Central memory CD8-positive, alpha-beta T cell (primary cell): ENCODE data around the gene SFTPD.

Source experiments
- ATAC-seq: fragments of 150-1000 bp; cut with Tn5 transposase; replicated peaks from 2 replicates; pipeline ENCODE4 v1.10.0; 2022; ENCODE audit warnings: mild to moderate bottlenecking, moderate FRiP score, moderate number of reproducible peaks; ENCODE audit not compliant: poor library complexity, severe bottlenecking; ENCODE audit errors: extremely low read depth
- DNase-seq, 2 donors: peaks; one replicate each; pipeline ENCODE4 v3.0.0; 2021; ENCODE audit warnings: low spot score in 2 of 2
- H3K27ac Mint-ChIP-seq: one replicate; pipeline ENCODE4 v1.8.0; 2022; ENCODE audit warnings: low read depth, mild to moderate bottlenecking, moderate library complexity, mixed read lengths
- H3K27me3 Mint-ChIP-seq: one replicate; pipeline ENCODE4 v1.8.0; 2022; ENCODE audit warnings: mixed read lengths
- H3K36me3 Mint-ChIP-seq: one replicate; pipeline ENCODE4 v1.8.0; 2022; ENCODE audit warnings: mild to moderate bottlenecking, moderate library complexity, mixed read lengths; ENCODE audit not compliant: insufficient read depth
- H3K4me1 Mint-ChIP-seq: one replicate; pipeline ENCODE4 v1.8.0; 2022; ENCODE audit warnings: mixed read lengths
- H3K4me3 Mint-ChIP-seq: one replicate; pipeline ENCODE4 v1.8.0; 2022; ENCODE audit warnings: mild to moderate bottlenecking, moderate library complexity, mixed read lengths
- H3K9me3 Mint-ChIP-seq: one replicate; pipeline ENCODE4 v1.8.0; 2022; ENCODE audit warnings: mixed read lengths

Gene SFTPD

DNA sequence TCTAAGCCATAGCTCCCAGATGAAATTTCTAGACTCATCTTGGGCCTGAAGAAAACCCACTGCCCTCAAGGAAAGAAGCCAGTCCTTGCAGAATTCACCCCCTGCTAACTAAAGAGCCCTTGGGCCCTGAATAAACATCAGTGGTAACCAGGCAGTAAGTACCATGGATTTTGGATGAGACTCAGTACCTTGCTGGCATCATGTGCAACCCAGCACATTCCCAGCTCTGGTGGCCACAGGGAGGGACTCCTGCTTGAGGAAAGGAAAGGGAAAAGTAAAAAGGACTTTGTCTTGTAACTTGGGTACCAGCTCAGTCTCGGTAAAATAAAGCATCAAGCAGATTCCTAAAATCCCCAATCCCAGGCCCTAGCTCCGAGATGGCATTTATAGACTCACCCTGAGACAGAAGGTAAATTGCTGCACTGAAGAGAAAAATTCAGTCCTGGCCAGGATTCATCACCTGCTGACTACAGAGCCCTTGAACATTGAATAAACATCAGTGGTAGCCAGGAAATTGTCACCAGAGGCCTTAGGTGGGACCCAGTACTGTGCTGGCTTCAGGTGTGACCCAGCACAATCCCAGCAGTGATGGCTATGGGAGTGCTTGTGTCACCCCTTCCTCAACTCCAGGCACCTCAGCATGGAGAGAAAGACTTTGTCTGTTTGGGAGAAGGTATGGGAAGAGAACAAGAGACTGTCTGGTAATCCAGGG lies 31.2 kb upstream of the SFTPD start:
- Mint-ChIP-seq H3K27ac (no peak overlapping the region), H3K4me1 (peaks cover 4% of the 10 kb centered on the region), H3K36me3 (no peaks in the 10 kb centered on the region), H3K9me3 (no peaks in the 10 kb centered on the region), H3K27me3 (peaks cover 90% of the 10 kb centered on the region), H3K4me3 (no peak overlapping the region)
- no peak for DNase-seq
- ATAC-seq: no peak

DNA sequence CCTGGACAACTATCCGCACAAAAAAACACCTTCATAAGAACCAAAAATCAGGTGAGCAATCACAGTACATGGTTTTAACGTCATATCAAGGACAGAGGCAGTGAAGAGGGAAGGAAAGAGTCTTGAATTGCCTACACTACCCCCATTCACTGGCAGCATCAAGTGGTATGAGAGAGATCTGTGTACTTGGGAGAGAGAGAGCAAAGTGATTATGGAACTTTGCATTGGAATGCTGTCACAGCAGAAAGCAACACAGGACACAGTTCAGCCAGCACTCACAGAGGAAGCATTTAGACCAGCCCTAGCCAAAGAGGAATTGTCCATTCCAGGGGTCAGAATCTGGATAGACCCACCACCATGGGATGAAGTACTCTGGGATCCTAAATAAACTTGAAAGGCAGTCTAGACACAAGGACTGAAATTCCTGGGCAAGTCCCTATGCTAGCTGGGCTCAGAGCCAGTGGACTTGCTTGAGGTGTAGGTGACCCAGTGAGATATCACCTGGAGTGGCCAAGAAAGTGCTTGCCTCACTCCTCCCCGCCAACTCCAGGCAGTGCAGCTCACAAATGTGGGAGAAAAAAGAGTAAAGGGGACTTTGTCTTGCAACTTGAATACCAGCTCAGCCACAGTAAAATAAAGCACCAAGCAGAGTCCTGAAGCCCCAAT lies 30.5 kb upstream of the SFTPD start:
- H3K4me3 Mint-ChIP-seq: no peak overlapping the region

DNA sequence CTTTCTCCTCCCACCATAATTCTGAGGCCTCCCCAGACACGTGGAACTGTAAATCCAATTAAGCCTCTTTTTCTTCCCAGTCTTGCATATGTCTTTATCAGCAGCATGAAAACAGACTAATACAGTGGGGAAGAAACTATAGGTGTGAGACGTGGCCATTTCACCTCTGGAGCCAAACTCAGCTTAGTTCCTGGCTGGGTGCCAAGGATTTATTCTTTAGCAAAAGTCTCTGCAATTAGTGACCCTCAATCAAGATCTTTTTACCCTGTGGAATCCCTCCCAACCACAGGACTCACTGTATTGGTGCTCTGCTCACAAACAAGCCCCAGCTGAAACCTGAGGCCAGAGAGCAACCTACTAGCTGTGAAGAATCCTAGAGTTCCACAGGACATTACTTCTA lies 28.1 kb upstream of the SFTPD start:
- no peak overlapping the region for H3K27ac Mint-ChIP-seq
- no peaks in the 10 kb centered on the region for H3K9me3 Mint-ChIP-seq
- ATAC-seq (no peak), DNase-seq (no peak)
- no peaks in the 10 kb centered on the region for H3K4me1 Mint-ChIP-seq
- H3K27me3 Mint-ChIP-seq: peaks cover 83% of the 10 kb centered on the region
- no peaks in the 10 kb centered on the region for H3K36me3 Mint-ChIP-seq
- H3K4me3 Mint-ChIP-seq: no peak overlapping the region

More for the DNA sequence above, 30.5 kb upstream of the SFTPD start:
- no peak for ATAC-seq
- Mint-ChIP-seq H3K27me3 (peaks cover 90% of the 10 kb centered on the region), H3K36me3 (no peaks in the 10 kb centered on the region), H3K27ac (no peak overlapping the region), H3K4me1 (peaks cover 4% of the 10 kb centered on the region), H3K9me3 (no peaks in the 10 kb centered on the region)
- no peak for DNase-seq

DNA sequence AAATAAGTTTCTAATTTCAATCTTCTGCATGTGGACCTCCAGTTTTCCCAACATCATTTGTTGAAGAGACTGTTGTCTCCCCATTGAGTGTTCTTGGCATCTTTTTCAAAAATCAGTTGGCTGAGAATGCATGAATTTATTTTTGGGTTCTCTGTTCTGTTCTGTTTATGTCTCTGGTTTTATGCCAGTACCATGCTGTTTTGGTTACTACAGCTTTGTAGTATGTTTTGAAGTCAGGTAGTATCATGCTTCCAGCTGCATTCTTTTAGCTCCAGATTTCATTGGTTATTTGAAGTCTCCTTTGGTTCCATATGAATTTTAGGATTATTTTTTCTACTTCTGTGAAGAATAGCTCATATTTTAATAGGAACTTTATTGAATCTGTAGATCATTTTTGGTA lies 21.2 kb upstream of the SFTPD start:
- ATAC-seq: no peak
- Mint-ChIP-seq H3K9me3 (peaks cover 5% of the 10 kb centered on the region), H3K27ac (no peak overlapping the region), H3K36me3 (peaks cover 2% of the 10 kb centered on the region), H3K4me1 (no peaks in the 10 kb centered on the region), H3K4me3 (no peak overlapping the region), H3K27me3 (peaks cover 39% of the 10 kb centered on the region)
- no peak for DNase-seq

DNA sequence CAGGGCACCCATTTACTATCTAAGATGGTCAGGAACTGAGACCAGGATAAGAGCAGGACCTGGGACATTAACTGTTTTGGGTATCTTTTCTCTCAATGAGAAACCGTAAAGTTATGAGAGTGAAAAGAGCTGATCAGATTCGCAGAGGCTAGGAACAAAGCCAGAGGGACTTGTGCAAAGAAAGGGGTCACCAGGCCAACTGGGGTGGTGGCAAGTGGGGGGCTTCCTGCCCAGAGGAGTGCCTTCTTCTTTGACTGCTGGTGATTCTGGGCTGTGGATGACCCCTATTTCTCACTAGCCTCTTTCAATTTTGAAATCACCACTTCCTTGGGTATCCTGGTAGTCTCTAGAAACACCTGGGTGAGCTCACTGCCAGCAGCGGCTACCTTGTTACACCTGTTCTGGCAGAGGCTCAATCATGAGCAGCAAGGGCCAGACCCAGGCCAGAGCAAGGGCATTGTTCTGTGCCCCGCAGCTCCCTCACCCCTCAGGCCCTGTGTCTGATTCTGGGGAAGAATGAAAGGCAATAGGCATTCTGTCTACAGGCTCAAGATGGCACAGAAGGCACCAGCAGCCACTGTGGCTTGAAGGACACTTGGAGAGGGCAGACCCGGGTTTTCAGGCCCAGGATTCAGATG lies 999 bp downstream of the SFTPD start:
- no peak for ATAC-seq
- Mint-ChIP-seq H3K27me3 (peaks cover 25% of the 10 kb centered on the region), H3K9me3 (peaks cover 7% of the 10 kb centered on the region), H3K4me1 (no peaks in the 10 kb centered on the region), H3K27ac (no peak overlapping the region), H3K36me3 (no peaks in the 10 kb centered on the region), H3K4me3 (no peak overlapping the region)
- no peak for DNase-seq

DNA sequence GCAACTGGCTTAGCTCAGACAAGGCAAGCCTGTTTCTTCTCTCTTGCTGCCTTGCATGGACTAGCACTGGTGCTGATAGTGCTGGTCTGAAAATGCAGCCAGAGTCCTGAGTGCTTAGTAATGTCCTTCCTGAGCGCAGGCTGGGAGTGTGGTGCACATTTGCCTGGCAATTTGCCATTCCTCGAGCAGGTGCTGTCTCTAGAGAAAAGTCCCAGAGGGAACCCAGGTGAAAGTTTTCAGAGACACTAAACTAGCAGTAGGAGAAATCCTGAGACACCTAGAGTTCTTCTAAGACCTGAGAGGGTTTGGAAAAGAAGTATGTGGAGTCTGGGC lies 1.9 kb downstream of the SFTPD start:
- ATAC-seq (no peak), DNase-seq (no peak)
- H3K4me1 Mint-ChIP-seq: no peaks in the 10 kb centered on the region
- H3K27ac Mint-ChIP-seq: no peak overlapping the region
- H3K4me3 Mint-ChIP-seq: no peak overlapping the region
- peaks cover 5% of the 10 kb centered on the region for H3K9me3 Mint-ChIP-seq
- no peaks in the 10 kb centered on the region for H3K36me3 Mint-ChIP-seq
- peaks cover 25% of the 10 kb centered on the region for H3K27me3 Mint-ChIP-seq

DNA sequence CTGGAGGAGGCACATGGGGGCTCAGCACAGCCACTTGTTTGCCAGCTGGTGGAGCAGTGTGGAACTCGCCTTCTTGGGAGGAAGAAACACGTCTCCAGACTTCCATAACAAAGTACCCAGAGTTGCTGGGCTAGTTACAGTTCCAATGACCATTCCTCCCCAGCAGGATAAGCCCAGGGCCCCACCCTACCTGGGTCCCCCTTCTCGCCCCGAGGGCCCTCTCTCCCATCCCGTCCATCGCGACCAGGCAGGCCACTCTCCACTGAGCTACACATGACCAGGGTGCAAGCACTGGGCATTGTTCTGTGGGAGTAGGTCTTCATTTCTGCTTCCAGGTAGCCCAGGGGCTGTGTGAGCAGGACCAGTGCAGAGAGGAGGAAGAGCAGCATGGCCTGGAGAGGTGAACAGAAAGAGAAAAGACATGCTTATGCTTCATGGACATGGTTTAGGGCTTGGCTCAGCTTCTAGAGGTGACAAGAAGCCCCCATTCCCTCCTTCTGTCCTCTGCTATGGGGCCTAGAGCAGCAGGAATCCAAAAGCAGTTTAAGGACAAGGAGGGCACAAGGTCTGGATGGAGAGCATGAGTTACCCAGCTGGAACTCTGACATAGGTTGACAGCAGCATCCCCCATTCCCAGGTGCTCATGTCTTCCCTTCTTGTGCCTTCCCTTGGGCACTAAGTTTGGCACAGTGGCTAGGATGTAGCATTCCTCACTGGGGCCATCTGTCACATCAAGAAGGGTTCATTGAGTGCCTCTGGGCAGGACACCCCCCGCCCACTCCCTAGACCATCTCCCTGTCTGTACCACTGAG lies 2.4 kb downstream of the SFTPD start:
- H3K9me3 Mint-ChIP-seq: peaks cover 5% of the 10 kb centered on the region
- no peaks in the 10 kb centered on the region for H3K4me1 Mint-ChIP-seq
- peaks cover 31% of the 10 kb centered on the region for H3K27me3 Mint-ChIP-seq
- no peak overlapping the region for H3K27ac Mint-ChIP-seq
- ATAC-seq: no peak
- no peak for DNase-seq
- no peak overlapping the region for H3K4me3 Mint-ChIP-seq
- H3K36me3 Mint-ChIP-seq: no peaks in the 10 kb centered on the region

DNA sequence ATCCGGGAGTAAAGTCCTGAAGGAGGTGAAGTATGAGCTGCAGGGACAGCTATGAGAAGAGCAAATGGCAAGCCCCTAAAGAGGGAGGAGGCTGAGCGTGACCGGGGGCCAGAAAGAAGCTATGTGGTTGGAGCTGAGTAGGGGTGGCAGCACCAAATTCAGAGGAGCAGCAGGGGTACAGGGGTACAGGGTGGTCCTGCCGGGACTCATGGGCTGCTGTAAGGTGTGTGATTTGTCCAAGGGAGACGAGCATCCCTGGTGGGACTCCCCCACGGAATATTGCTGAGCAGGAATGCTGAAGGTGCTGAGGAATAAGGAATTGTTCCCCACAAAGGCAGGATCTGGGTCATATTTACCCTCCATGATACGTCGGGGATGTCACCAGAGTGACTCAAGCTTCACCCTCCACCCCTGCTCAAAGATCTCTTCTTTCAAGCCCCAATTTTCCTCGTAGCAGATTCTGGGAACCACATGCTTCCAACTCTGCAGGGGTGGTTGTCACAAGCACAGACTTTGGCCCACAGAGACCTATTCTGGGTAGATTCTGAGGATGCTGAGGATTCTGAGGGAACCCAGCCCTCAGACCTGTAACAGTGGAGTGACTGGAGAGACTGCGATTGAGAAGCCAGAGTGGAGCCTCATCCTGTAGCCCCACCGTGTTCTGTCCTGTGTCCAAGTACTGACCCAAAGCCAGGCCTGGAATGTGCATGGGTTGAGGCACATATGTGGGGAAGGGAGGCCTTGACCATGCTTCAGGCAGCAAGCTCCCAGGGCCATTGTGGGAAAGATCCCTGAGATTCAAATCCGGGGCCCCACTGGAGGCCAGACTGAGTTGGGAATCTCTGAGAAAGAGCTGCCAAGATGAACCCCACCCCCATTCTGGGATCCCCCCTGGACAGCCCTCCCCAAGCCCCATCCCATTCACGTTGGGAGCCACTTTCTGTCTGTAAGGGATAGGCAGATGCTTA lies 4.2 kb downstream of the SFTPD start:
- no peaks in the 10 kb centered on the region for H3K4me1 Mint-ChIP-seq
- ATAC-seq: no peak
- H3K9me3 Mint-ChIP-seq: no peaks in the 10 kb centered on the region
- H3K36me3 Mint-ChIP-seq: no peaks in the 10 kb centered on the region
- no peak overlapping the region for H3K4me3 Mint-ChIP-seq
- peaks cover 36% of the 10 kb centered on the region for H3K27me3 Mint-ChIP-seq
- no peak overlapping the region for H3K27ac Mint-ChIP-seq
- no peak for DNase-seq

DNA sequence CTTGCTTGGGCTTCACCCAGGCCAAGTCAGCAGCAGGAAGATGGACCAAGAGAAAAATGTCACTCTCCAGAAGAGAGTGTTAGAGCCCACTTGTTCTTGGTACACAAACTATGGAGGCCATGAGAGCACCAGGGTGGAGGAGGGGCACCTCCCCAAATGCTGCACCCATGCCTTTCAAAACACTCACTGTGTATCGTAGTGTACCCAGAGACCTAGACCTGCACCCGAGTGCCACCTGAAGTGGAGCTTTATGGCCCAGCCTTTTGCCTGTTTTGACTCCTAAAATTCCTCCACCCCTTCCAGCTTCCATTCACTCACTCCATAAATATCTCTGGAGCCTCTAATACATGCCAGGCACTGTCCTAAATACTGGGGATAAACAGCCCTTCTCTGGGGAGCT lies 5.0 kb downstream of the SFTPD start:
- Mint-ChIP-seq H3K9me3 (no peaks in the 10 kb centered on the region), H3K4me3 (no peak overlapping the region)

DNA sequence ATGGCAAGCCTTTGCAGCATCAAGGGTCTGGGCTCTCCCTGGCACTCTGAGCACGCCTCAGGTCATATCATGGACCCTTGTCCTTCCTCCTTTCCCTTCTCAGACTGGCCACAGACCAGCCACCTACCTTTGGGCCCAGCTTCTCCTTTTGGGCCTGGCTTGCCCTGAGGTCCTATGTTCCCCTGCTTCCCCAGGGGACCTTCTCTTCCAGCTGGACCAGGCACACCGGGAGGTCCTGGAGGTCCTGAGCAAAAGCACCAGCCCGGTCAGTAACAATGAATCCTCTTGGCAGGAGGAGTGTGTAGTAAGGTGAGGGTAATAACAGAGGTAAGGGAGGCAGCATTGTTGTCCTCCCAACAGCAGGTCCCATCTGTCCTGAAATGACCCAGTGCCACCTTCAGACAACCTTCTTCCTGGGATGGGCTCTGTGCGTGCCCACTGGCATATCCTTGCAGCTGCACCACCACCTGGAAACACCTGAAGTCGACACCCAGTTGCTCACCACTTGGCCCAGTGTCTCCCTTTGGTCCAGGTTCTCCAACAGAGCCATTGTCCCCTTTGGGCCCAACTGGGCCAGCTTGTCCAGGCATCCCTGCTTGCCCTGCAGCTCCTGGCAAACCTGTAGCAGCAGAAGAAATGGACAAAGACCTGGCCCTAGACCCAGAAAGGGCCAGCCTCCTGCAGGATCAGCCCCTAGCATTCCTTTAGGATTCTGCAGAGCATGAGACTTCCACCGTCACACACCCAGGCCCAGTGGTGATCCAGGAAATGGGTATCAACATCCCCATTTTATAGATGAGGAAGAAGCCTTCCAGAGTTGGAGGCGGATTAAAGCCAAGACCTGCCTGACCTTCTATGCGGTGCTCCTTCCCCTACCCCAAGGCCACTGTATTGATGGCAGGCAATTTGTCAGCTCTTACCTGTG lies 6.4 kb downstream of the SFTPD start:
- ATAC-seq (no peak), DNase-seq (no peak)
- Mint-ChIP-seq H3K9me3 (no peaks in the 10 kb centered on the region), H3K27me3 (peaks cover 45% of the 10 kb centered on the region), H3K27ac (no peak overlapping the region), H3K36me3 (no peaks in the 10 kb centered on the region), H3K4me3 (no peak overlapping the region), H3K4me1 (no peaks in the 10 kb centered on the region)

More for the DNA sequence above, 5.0 kb downstream of the SFTPD start:
- Mint-ChIP-seq H3K27ac (no peak overlapping the region), H3K27me3 (peaks cover 36% of the 10 kb centered on the region), H3K4me1 (no peaks in the 10 kb centered on the region), H3K36me3 (no peaks in the 10 kb centered on the region)
- no peak for ATAC-seq
- no peak for DNase-seq

DNA sequence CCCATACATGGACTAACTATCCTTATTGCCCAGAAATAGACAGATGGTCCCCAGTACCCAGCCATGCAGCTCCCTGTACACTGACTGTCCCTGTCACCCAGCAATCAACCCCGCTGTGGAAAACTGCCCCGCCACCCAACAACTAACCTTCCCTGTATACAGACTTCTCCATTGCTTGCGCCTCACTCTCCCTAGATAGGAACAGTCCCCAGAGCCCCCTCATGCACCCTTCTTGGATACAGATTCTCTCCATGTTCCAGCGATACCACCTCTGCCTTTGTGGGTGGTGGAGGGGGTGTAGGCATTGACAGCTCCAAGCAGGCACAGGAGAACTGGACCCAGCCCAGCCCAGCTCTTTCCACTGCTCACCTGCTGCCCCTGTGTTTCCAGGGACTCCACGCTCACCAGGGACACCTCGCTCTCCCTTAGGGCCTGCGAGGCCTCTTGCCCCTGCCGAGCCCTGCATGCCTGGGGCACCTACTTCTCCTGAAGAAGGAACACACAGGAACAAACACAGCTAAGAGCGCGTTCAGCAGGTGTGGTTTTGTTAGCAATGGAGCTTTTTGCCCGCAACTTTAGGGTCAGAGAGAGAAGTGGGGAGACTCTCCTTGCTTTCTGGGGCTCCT lies 7.2 kb downstream of the SFTPD start:
- DNase-seq (no peak), ATAC-seq (no peak)
- Mint-ChIP-seq H3K4me3 (no peak overlapping the region), H3K27me3 (peaks cover 52% of the 10 kb centered on the region), H3K4me1 (no peaks in the 10 kb centered on the region), H3K27ac (no peak overlapping the region), H3K36me3 (no peaks in the 10 kb centered on the region), H3K9me3 (no peaks in the 10 kb centered on the region)
